Retinal pigment epithelial cell (primary cell): ENCODE measurements around the gene ETV6.
"Not testable (repeated sequence)": the region's sequence is repeated elsewhere in the genome, so short reads cannot be mapped to it uniquely, and the experiment has no call there.

ENCODE experiments used
- DNase-seq: peaks from one replicate; pipeline ENCODE4 v3.0.0-alpha.2; 2010; ENCODE audit warnings: low read depth
- H3K4me3 ChIP-seq: 2 replicates; pipeline ENCODE4 v1.5.1; 2011; ENCODE audit warnings: mild to moderate bottlenecking, low read length, control low read depth, moderate library complexity
- CTCF ChIP-seq: conservative IDR thresholded peaks from 2 replicates; pipeline ENCODE4 v1.5.1; 2011; ENCODE audit warnings: low read depth, low read length, control low read depth, inconsistent platforms

Gene ETV6

GRCh38 chr12:11630046-11630706, 19.3 kb upstream of the ETV6 start:
- no peak for DNase-seq
- no peak for TF ChIP-seq CTCF
- H3K4me3 ChIP-seq: no peak overlapping the region

GRCh38 chr12:11631288-11631687, 18.2 kb upstream of the ETV6 start:
- TF ChIP-seq CTCF: no peak
- no peak overlapping the region for H3K4me3 ChIP-seq
- DNase-seq: no peak

- not testable (repeated sequence) for H3K4me3 ChIP-seq, DNase-seq
Observed at GRCh38 chr12:11631881-11632280, 17.6 kb upstream of the ETV6 start.

GRCh38 chr12:11633968-11634367, 15.5 kb upstream of the ETV6 start:
- no peak for DNase-seq
- TF ChIP-seq CTCF: no peak
- no peak overlapping the region for H3K4me3 ChIP-seq

- no peak for DNase-seq
- no peak for TF ChIP-seq CTCF
- no peak overlapping the region for H3K4me3 ChIP-seq
Observed at GRCh38 chr12:11635341-11635740, 14.1 kb upstream of the ETV6 start.

- no peak for TF ChIP-seq CTCF
- DNase-seq: no peak
- no peak overlapping the region for H3K4me3 ChIP-seq
Observed at GRCh38 chr12:11638315-11638916, 11.1 kb upstream of the ETV6 start.

GRCh38 chr12:11639454-11639853, 10.0 kb upstream of the ETV6 start:
- TF ChIP-seq CTCF: no peak
- H3K4me3 ChIP-seq: no peak overlapping the region
- DNase-seq: no peak
